NCI-H510A treated with DMSO at 0.1 percent for 48 hours (cell line): ENCODE results near the gene CEP43.
A peak's percentile ranks its signal among the peaks of the same experiment; 100 is the strongest.

Experiments
- DNase-seq: peaks from one replicate; lab custom pipeline; 2025; lab: John Stamatoyannopoulos, UW

CEP43 gene

GRCh38 chr6:166969390-166970002, 29.7 kb upstream of the CEP43 start:
- no peak for DNase-seq

GRCh38 chr6:166970091-166970490, 29.1 kb upstream of the CEP43 start:
- DNase-seq: no peak

GRCh38 chr6:166970776-166971175, 28.4 kb upstream of the CEP43 start:
- no peak for DNase-seq

GRCh38 chr6:166971271-166971670, 27.9 kb upstream of the CEP43 start:
- no peak for DNase-seq

GRCh38 chr6:166972101-166972500, 27.1 kb upstream of the CEP43 start:
- DNase-seq: no peak

GRCh38 chr6:166976636-166977035, 22.6 kb upstream of the CEP43 start:
- DNase-seq: no peak

- DNase-seq: no peak
Observed at GRCh38 chr6:166977621-166978525, 21.3 kb upstream of the CEP43 start.

- DNase-seq: no peak
Observed at GRCh38 chr6:166980738-166981137, 18.5 kb upstream of the CEP43 start.

- no peak for DNase-seq
Observed at GRCh38 chr6:166987448-166987847, 11.7 kb upstream of the CEP43 start.

- DNase-seq: no peak
Observed at GRCh38 chr6:166987930-166988329, 11.3 kb upstream of the CEP43 start.

- no peak for DNase-seq
Observed at GRCh38 chr6:166988674-166989201, 10.5 kb upstream of the CEP43 start.

- no peak for DNase-seq
Observed at GRCh38 chr6:166989427-166990032, 9.7 kb upstream of the CEP43 start.

GRCh38 chr6:166996406-166996805, 2.8 kb upstream of the CEP43 start:
- DNase-seq: no peak

- DNase-seq: no peak
Observed at GRCh38 chr6:166997348-166997747, 1.8 kb upstream of the CEP43 start.

- DNase-seq: peak; percentile 18
Observed at GRCh38 chr6:166997768-166998255, 1.4 kb upstream of the CEP43 start.

- no peak for DNase-seq
Observed at GRCh38 chr6:166998256-166999144, 697 bp upstream of the CEP43 start.

GRCh38 chr6:166999884-167000253, 672 bp downstream of the CEP43 start:
- DNase-seq: no peak

GRCh38 chr6:167000759-167001158, 1.6 kb downstream of the CEP43 start:
- no peak for DNase-seq

- no peak for DNase-seq
Observed at GRCh38 chr6:167005350-167006159, 6.4 kb downstream of the CEP43 start.

GRCh38 chr6:167007985-167008384, 8.8 kb downstream of the CEP43 start:
- DNase-seq: no peak

GRCh38 chr6:167013067-167013466, 13.9 kb downstream of the CEP43 start:
- DNase-seq: no peak
